ENCODE data around the gene SENP8. TPM values are rescaled to one million over a fixed set of nuclear protein-coding genes. Genes with fewer than 3 reads are reported as not detected.

Gene SENP8
- total and polyA plus RNA-seq, 2 of the 13 experiments (the other 11 are each of a cell fraction or from before 2014, with no cell fraction given): 2.7 to 3.0 TPM

- FAIRE-seq (no peak), ATAC-seq (no peak), DNase-seq (ENCODE audit: low spot score) (no peak)
- ChIA-PET POLR2A (no interaction called here), CTCF (ENCODE audit: low intra/inter-chr PET ratio, low total read pairs) (no interaction called here)
- no TSS peak for BruUV-seq (replicated peaks)
- H2AFZ ChIP-seq (ENCODE audit: low read length): no peak overlapping the region
- no peak for TF ChIP-seq KLF12 (CRISPR knock-in tag; IDR thresholded peaks at IDR 0.05; ENCODE audit: borderline replicate concordance)
- no peak for TF ChIP-seq ZNF512B (CRISPR knock-in tag; IDR thresholded peaks at IDR 0.05; ENCODE audit: borderline replicate concordance)
- TF ChIP-seq, protein P1, sequence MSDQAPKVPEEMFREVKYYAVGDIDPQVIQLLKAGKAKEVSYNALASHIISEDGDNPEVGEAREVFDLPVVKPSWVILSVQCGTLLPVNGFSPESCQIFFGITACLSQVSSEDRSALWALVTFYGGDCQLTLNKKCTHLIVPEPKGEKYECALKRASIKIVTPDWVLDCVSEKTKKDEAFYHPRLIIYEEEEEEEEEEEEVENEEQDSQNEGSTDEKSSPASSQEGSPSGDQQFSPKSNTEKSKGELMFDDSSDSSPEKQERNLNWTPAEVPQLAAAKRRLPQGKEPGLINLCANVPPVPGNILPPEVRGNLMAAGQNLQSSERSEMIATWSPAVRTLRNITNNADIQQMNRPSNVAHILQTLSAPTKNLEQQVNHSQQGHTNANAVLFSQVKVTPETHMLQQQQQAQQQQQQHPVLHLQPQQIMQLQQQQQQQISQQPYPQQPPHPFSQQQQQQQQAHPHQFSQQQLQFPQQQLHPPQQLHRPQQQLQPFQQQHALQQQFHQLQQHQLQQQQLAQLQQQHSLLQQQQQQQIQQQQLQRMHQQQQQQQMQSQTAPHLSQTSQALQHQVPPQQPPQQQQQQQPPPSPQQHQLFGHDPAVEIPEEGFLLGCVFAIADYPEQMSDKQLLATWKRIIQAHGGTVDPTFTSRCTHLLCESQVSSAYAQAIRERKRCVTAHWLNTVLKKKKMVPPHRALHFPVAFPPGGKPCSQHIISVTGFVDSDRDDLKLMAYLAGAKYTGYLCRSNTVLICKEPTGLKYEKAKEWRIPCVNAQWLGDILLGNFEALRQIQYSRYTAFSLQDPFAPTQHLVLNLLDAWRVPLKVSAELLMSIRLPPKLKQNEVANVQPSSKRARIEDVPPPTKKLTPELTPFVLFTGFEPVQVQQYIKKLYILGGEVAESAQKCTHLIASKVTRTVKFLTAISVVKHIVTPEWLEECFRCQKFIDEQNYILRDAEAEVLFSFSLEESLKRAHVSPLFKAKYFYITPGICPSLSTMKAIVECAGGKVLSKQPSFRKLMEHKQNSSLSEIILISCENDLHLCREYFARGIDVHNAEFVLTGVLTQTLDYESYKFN (CRISPR knock-in tag; conservative IDR thresholded peaks at IDR 0.05): no peak
- no peak for TF ChIP-seq SIN3B (IDR thresholded peaks at IDR 0.05; ENCODE audit: low read length)
- TF ChIP-seq SIX4 (CRISPR knock-in tag; IDR thresholded peaks at IDR 0.05): no peak
- no peaks in the 10 kb centered on the region for H3K9me3 ChIP-seq (ENCODE audit: low read length)
- H3K27ac ChIP-seq (ENCODE audit: extremely low read length, insufficient read depth, low read length): no peak overlapping the region
- H3K27me3 ChIP-seq (ENCODE audit: control insufficient read depth in 1 of 2, insufficient read depth in 2 of 2, low read length in 2 of 2): peaks cover 6 to 11% of the 10 kb centered on the region in 2 experiments; a peak in 4 of 5 replicates
- H3K79me2 ChIP-seq (ENCODE audit: insufficient read depth, low read length): no peaks in the 10 kb centered on the region
- no peak overlapping the region for H3K4me2 ChIP-seq (ENCODE audit: low read depth, low read length)
- peaks cover 15% of the 10 kb centered on the region for H3K4me1 ChIP-seq (ENCODE audit: insufficient read depth, low read length)
- H3K9ac ChIP-seq (ENCODE audit: insufficient read depth, low read depth, low read length): no peak overlapping the region
- H3K4me3 ChIP-seq (replicated peaks in 1 of 3; ENCODE audit: insufficient read depth in 1 of 3, low read depth in 2 of 3, low read length in 3 of 3): no peak overlapping the region
- H4K20me1 ChIP-seq (ENCODE audit: insufficient read depth, low read length): no peaks in the 10 kb centered on the region
- no peaks in the 10 kb centered on the region for H3K36me3 ChIP-seq (replicated peaks in 1 of 2; ENCODE audit: control insufficient read depth in 1 of 2, insufficient read depth in 2 of 2, low read length in 2 of 2)
- in situ Hi-C loops (cut with HindIII; ENCODE audit: extremely low pct_ligation_motif_present, low pct_unique_long_range_greater_than_20kb): no loop called here
- intact Hi-C loops (cut with micrococcal nuclease; ENCODE audit: unreplicated experiment): no loop called here
- 7% methylated on average over 3 of the region's 3 CpGs for WGBS (ENCODE audit: low lambda C conversion rate)
Observed at GRCh38 chr15:72192416-72192815, 74.2 kb downstream of the SENP8 start.

Other genes starting within 250 kb of the SENP8 start
- 12.9 and 15.3 TPM in 2 replicates for gene MYO9A, start 253 bp upstream of the SENP8 start, total RNA-seq (2016; rRNA removed; fragmentation: Illumina TruSeq; extraction: Trizol)
- gene MYO9A, start 253 bp upstream of the SENP8 start, polyA plus RNA-seq (2011; rRNA removed): 4.8 and 5.8 TPM in 2 replicates
- 0.32 TPM in 1 of 2 replicates, not detected in the other for gene GRAMD2A, start 79.4 kb downstream of the SENP8 start, total RNA-seq (2016; rRNA removed; fragmentation: Illumina TruSeq; extraction: Trizol)
- 0.04 and 0.13 TPM in 2 replicates for gene GRAMD2A, start 79.4 kb downstream of the SENP8 start, polyA plus RNA-seq (2011; rRNA removed)
- 488 and 574 TPM in 2 replicates for gene PKM, start 112.8 kb downstream of the SENP8 start, total RNA-seq (2016; rRNA removed; fragmentation: Illumina TruSeq; extraction: Trizol)
- gene PKM, start 112.8 kb downstream of the SENP8 start, polyA plus RNA-seq (2011; rRNA removed): 766 and 780 TPM in 2 replicates
- gene PARP6, start 154.2 kb downstream of the SENP8 start, total RNA-seq (2016; rRNA removed; fragmentation: Illumina TruSeq; extraction: Trizol): 0.22 TPM in 1 of 2 replicates, not detected in the other
- 0.87 and 1.3 TPM in 2 replicates for gene PARP6, start 154.2 kb downstream of the SENP8 start, polyA plus RNA-seq (2011; rRNA removed)
- gene CELF6, start 201.8 kb downstream of the SENP8 start, total RNA-seq (2016; rRNA removed; fragmentation: Illumina TruSeq; extraction: Trizol): 0.10 and 0.49 TPM in 2 replicates
- gene CELF6, start 201.8 kb downstream of the SENP8 start, polyA plus RNA-seq (2011; rRNA removed): 0.94 and 1.3 TPM in 2 replicates

Measured in HepG2 (cell line).